ENCODE results near the gene AS3MT. TPM values are rescaled to one million over a fixed set of nuclear protein-coding genes. Genes with fewer than 3 reads are reported as not detected.

AS3MT gene
- total and polyA plus RNA-seq, 10 of the 15 experiments (the other 5 are each of a cell fraction or from before 2014, with no cell fraction given) = 0.11 to 1.0 (median 0.39) TPM; not detected in 2

DNA sequence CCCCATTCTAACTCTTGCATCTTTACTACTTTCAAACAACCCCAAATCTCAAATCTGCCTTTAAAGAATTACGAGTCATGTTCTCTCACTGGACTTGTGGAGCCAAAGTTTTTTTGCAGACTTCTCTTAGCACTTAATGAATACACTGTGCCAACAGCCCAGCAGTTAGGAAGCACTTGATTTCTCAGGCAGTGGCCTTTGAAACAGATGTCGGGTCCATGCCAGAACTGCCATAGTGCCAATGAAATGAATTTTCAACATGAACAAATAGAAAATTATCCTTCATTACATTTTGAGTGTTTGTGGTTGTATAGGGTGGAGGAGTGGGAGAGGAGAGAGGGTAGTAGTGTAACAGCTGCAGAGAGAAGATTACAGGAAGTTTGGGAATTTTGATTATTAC lies 9.4 kb upstream of the AS3MT start (continued):
- TF ChIP-seq MYC (IDR thresholded peaks at IDR 0.05; ENCODE audit: insufficient read depth, insufficient read length, insufficient replicate concordance, low read length, severe bottlenecking) = no peak
- TF ChIP-seq MXI1 (IDR thresholded peaks at IDR 0.05; ENCODE audit: low read depth, low read length) = no peak
- no peak for TF ChIP-seq TAF1 (IDR thresholded peaks at IDR 0.05; ENCODE audit: borderline replicate concordance, low read depth, low read length)
- no peak for TF ChIP-seq CUX1 (IDR thresholded peaks at IDR 0.05; ENCODE audit: insufficient replicate concordance, low read depth, low read length)
- no peak for TF ChIP-seq SP1 (IDR thresholded peaks at IDR 0.05; ENCODE audit: low read depth, low read length)
- TF ChIP-seq, protein P1, sequence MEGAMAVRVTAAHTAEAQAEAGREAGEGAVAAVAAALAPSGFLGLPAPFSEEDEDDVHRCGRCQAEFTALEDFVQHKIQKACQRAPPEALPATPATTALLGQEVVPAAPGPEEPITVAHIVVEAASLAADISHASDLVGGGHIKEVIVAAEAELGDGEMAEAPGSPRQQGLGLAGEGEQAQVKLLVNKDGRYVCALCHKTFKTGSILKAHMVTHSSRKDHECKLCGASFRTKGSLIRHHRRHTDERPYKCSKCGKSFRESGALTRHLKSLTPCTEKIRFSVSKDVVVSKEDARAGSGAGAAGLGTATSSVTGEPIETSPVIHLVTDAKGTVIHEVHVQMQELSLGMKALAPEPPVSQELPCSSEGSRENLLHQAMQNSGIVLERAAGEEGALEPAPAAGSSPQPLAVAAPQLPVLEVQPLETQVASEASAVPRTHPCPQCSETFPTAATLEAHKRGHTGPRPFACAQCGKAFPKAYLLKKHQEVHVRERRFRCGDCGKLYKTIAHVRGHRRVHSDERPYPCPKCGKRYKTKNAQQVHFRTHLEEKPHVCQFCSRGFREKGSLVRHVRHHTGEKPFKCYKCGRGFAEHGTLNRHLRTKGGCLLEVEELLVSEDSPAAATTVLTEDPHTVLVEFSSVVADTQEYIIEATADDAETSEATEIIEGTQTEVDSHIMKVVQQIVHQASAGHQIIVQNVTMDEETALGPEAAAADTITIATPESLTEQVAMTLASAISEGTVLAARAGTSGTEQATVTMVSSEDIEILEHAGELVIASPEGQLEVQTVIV (IDR thresholded peaks at IDR 0.05; ENCODE audit: borderline replicate concordance, partially characterized antibody) = no peak
